GM12878 (cell line): ENCODE measurements around the gene LEMD2. TPM values are rescaled to one million over a fixed set of nuclear protein-coding genes. Genes with fewer than 3 reads are reported as not detected.

Source experiments
- ATAC-seq: fragments of 200-7000 bp; cut with Tn5 transposase; 3 replicates; pipeline ENCODE4 v1.9.1; 2020; ENCODE audit warnings: mild to moderate bottlenecking, moderate library complexity
- BruUV-seq: library from RNA; stranded (reverse); fragments of 400-500 nt; replicated peaks from 2 replicates; lab custom pipeline; 2021; lab: Mats Ljungman, UMichigan
- CTCF ChIA-PET: fragments of 300-600 bp; sonication (Branson Sonifier 250); formaldehyde crosslinking; extraction: SDS; loops from one replicate; lab custom pipeline; 2021; ENCODE audit warnings: inconsistent platforms; lab: Yijun Ruan, JAX
- POLR2A ChIA-PET: fragments of 350-600 bp; formaldehyde crosslinking; extraction: SDS; loops from one replicate; lab custom pipeline; 2021; ENCODE audit warnings: inconsistent platforms; lab: Charles Lee
- RAD21 ChIA-PET: fragments of 300-600 bp; sonication (Branson Sonifier 250); formaldehyde crosslinking; loops from one replicate; lab custom pipeline; 2023; ENCODE audit warnings: antibody characterized with exemption; ENCODE audit not compliant: unreplicated experiment; lab: Charles Lee
- SMC1A ChIA-PET: fragments of 300-600 bp; sonication (Branson Sonifier 250); formaldehyde crosslinking; loops from one replicate; lab custom pipeline; 2023; ENCODE audit not compliant: unreplicated experiment, uncharacterized antibody; lab: Charles Lee
- DNase-seq: peaks from one replicate; pipeline ENCODE4 v3.0.0-alpha.2; 2011; ENCODE audit warnings: low read depth, low spot score
- FAIRE-seq: peaks from 3 replicates; lab custom pipeline; 2011; peaks lifted over from hg19 to GRCh38; lab: Jason Lieb, UNC
- H2AFZ ChIP-seq: 2 replicates; pipeline ENCODE4 v1.6.0; 2011; ENCODE audit warnings: low read depth, low read length, control low read depth; ENCODE audit not compliant: control insufficient read depth
- H3K27ac ChIP-seq: 2 replicates; pipeline ENCODE4 v1.5.1; 2011; ENCODE audit warnings: control low read depth; ENCODE audit not compliant: control insufficient read depth, insufficient read depth
- H3K27me3 ChIP-seq, 2 experiments: replicated peaks in 1 of 2; 2 replicates each; pipeline versions ENCODE4 v1.6.0 to v1.6.1; 2011; ENCODE audit warnings: low read length in 1 of 2; ENCODE audit not compliant: control insufficient read depth in 2 of 2, insufficient read depth in 2 of 2
- H3K36me3 ChIP-seq, 2 experiments: 2 replicates each; pipeline ENCODE4 v1.5.1; 2011; ENCODE audit warnings: low read length in 1 of 2; ENCODE audit not compliant: control insufficient read depth in 2 of 2, insufficient read depth in 2 of 2
- H3K4me1 ChIP-seq: 2 replicates; pipeline ENCODE4 v1.6.1; 2011; ENCODE audit warnings: mild to moderate bottlenecking, low read length, moderate library complexity, mixed read lengths; ENCODE audit not compliant: control insufficient read depth, insufficient read depth
- H3K4me2 ChIP-seq: 2 replicates; pipeline ENCODE4 v1.6.0; 2011; ENCODE audit warnings: control low read depth; ENCODE audit not compliant: control insufficient read depth, insufficient read depth
- H3K4me3 ChIP-seq: fragments of 200-600 bp; sonication (generic); 2 replicates; pipeline ENCODE4 v1.5.1; 2016
- H3K79me2 ChIP-seq: 2 replicates; pipeline ENCODE4 v1.6.0; 2011; ENCODE audit warnings: low read length; ENCODE audit not compliant: control insufficient read depth, insufficient read depth
- H3K9ac ChIP-seq: 2 replicates; pipeline ENCODE4 v1.8.0; 2011; ENCODE audit warnings: low read length, control low read depth, mixed read lengths; ENCODE audit not compliant: control insufficient read depth, insufficient read depth
- H3K9me3 ChIP-seq: replicated peaks from 3 replicates; pipeline ENCODE4 v1.5.1; 2011; ENCODE audit warnings: mild to moderate bottlenecking, low read length; ENCODE audit not compliant: control insufficient read depth, insufficient read depth
- H4K20me1 ChIP-seq: 2 replicates; pipeline ENCODE4 v1.6.0; 2011; ENCODE audit not compliant: control insufficient read depth, insufficient read depth
- EED ChIP-seq: sonication (generic); IDR thresholded peaks from 2 replicates; pipeline ENCODE4 v1.6.1; 2016; ENCODE audit warnings: antibody characterized with exemption, low read depth
- RAD21 ChIP-seq: IDR thresholded peaks from 2 replicates; pipeline ENCODE4 v1.6.1; 2011; ENCODE audit warnings: mild to moderate bottlenecking, low read depth, low read length, moderate library complexity; ENCODE audit not compliant: insufficient read depth
- SMC3 ChIP-seq: IDR thresholded peaks from 2 replicates; pipeline ENCODE4 v1.6.1; 2011; ENCODE audit warnings: low read length, improper control_type of control experiment, borderline replicate concordance
- STAT3 ChIP-seq: IDR thresholded peaks from 2 replicates; pipeline ENCODE4 v1.6.1; 2011; ENCODE audit warnings: low read depth, low read length, improper control_type of control experiment
- USF1 ChIP-seq: IDR thresholded peaks from 2 replicates; pipeline ENCODE4 v1.6.1; 2011; ENCODE audit warnings: borderline replicate concordance, low read depth, mild to moderate bottlenecking, moderate library complexity, mixed read lengths, low read length; ENCODE audit not compliant: insufficient read depth; ENCODE audit errors: extremely low read length
- ZNF274 ChIP-seq: IDR thresholded peaks from one replicate; pipeline ENCODE4 v1.8.0; 2011; ENCODE audit not compliant: insufficient read length, insufficient read depth
- WGBS: methylation state at CpG from one replicate; pipeline ENCODE4 v1.1.6; 2016; ENCODE audit warnings: low lambda C conversion rate; ENCODE audit not compliant: insufficient replicate concordance, insufficient coverage; ENCODE audit errors: missing lambda C conversion rate; 5-methylcytosine and 5-hydroxymethylcytosine counted together
- in situ Hi-C: fragments of 300-500 bp; cut with MboI; formaldehyde crosslinking; loops from 9 replicates; pipeline ENCODE4 v1.14.3; 2018; ENCODE audit warnings: mixed read lengths
- intact Hi-C: fragments of 100-400 bp; cut with micrococcal nuclease; formaldehyde crosslinking; loops from one replicate; pipeline ENCODE4 v1.14.2; 2022; ENCODE audit not compliant: unreplicated experiment
- polyA plus RNA-seq, 11 experiments: library from polyadenylated mRNA; depleted of rRNA in 4 of 11; unstranded in 6 of 11; stranded (reverse) in 5 of 11; fragments of >200 nt; fragmentation: Nextera tagmentation in 4 of 11; fragmentation: Illumina TruSeq in 1 of 11; extraction: Ambion mirVana in 4 of 11; extraction: Trizol in 1 of 11; gene quantifications; 1 replicate in 1 of 11; 2 replicates in 10 of 11; pipeline versions ENCODE4 v1.2.1 to v1.2.3, GENCODE V29; 2011 to 2016; ENCODE audit warnings: inconsistent platforms in 2 of 11, missing spikeins in 2 of 11, low read depth in 1 of 11
- total RNA-seq, 4 experiments: library from RNA; depleted of rRNA in 3 of 4; stranded (reverse); fragments of >200 nt in 3 of 4; fragmentation: Illumina TruSeq in 1 of 4; extraction: Trizol in 1 of 4; gene quantifications; 2 replicates each; pipeline versions ENCODE4 v1.2.1 to v1.2.3, GENCODE V29; 2013 to 2021
- TF ChIP-seq, protein P1 (sequence below), 3 experiments: IDR thresholded peaks in 2 of 3; conservative IDR thresholded peaks in 1 of 3; 2 replicates each; pipeline ENCODE4 v1.5.1; 2011; ENCODE audit warnings: low read depth in 3 of 3, low read length in 3 of 3, mild to moderate bottlenecking in 3 of 3, control low read depth in 2 of 3, moderate library complexity in 2 of 3, inconsistent platforms in 1 of 3, mixed read lengths in 1 of 3; ENCODE audit not compliant: control insufficient read depth in 2 of 3, insufficient read depth in 1 of 3; ENCODE audit errors: extremely low read depth in 1 of 3

Gene LEMD2
- total and polyA plus RNA-seq, 10 of the 15 experiments (the other 5 are each of a cell fraction or from before 2014, with no cell fraction given) = 0.45 to 47.1 (median 22.8) TPM

DNA sequence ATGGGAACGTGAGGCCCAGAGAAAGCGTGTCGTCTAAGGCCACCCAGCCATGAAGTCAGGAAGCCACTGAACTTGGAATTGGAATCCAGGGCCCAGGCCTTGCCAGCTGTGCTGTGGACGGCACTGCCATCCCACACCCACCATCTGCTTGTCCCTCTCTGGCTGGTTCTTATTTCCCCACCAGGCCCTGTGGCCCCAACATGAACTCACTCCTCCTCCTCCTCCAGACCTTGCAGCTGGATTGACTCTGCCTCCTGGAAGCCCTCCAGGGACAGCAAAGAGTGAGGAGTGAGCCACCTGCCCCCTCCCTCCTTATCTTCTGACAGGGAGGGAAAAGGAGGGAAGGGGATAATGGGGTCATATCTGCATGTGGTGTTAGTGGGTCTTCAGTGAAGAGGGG is 26.2 kb downstream of the LEMD2 start:
- no peak for DNase-seq
- TF ChIP-seq EED = no peak
- ChIA-PET RAD21 (no interaction called here), POLR2A (no interaction called here), SMC1A (no interaction called here), CTCF (interaction anchor here (1.1 to 4.0 kb wide), 2 partner anchors 51 to 177 kb away, joined by 6 to 15 read pairs; partner anchors contain the start of gene UQCC2)
- no peak for ATAC-seq
- Histone ChIP-seq H4K20me1 (no peaks in the 10 kb centered on the region), H3K4me1 (no peaks in the 10 kb centered on the region), H3K4me2 (no peak overlapping the region), H3K9ac (no peak overlapping the region), H3K27ac (no peak overlapping the region), H3K79me2 (no peaks in the 10 kb centered on the region), H3K36me3 (no peaks in the 10 kb centered on the region), H3K9me3 (no peaks in the 10 kb centered on the region), H3K27me3 (no peaks in the 10 kb centered on the region; a peak in 1 of 4 replicates), H3K4me3 (no peak overlapping the region), H2AFZ (no peak overlapping the region)
- 30% methylated on average over 4 of the region's 4 CpGs for WGBS
- intact Hi-C loops = no loop called here
- in situ Hi-C loops = no loop called here
- no peak for FAIRE-seq
- BruUV-seq = no TSS peak

- BruUV-seq = no TSS peak
- no peak overlapping the region for H3K9ac ChIP-seq
- no peak overlapping the region for H2AFZ ChIP-seq
- ChIA-PET RAD21 (interaction anchor here (0.6 kb wide), 1 partner anchor 172 kb away, joined by 3 read pairs; no protein-coding TSS in a partner anchor), POLR2A (interaction anchor here (0.7 kb wide), 1 partner anchor 392 kb away, joined by 3 read pairs; no protein-coding TSS in a partner anchor), SMC1A (interaction anchor here (1.0 kb wide), 1 partner anchor 51 kb away, joined by 3 read pairs; the partner anchor contains the start of gene UQCC2), CTCF (interaction anchor here (1.1 to 4.0 kb wide), 5 partner anchors 17 to 176 kb away, joined by 4 to 15 read pairs (median 6); partner anchors contain the start of gene UQCC2)
- WGBS = 12% methylated on average over 7 of the region's 7 CpGs
- in situ Hi-C loops = no loop called here
- TF ChIP-seq USF1 (no peak), STAT3 (no peak), SMC3 (peak; percentile 59; the same call in 1 of the 2 replicates), RAD21 (peak; percentile 56), ZNF274 (no peak)
- TF ChIP-seq, protein P1, sequence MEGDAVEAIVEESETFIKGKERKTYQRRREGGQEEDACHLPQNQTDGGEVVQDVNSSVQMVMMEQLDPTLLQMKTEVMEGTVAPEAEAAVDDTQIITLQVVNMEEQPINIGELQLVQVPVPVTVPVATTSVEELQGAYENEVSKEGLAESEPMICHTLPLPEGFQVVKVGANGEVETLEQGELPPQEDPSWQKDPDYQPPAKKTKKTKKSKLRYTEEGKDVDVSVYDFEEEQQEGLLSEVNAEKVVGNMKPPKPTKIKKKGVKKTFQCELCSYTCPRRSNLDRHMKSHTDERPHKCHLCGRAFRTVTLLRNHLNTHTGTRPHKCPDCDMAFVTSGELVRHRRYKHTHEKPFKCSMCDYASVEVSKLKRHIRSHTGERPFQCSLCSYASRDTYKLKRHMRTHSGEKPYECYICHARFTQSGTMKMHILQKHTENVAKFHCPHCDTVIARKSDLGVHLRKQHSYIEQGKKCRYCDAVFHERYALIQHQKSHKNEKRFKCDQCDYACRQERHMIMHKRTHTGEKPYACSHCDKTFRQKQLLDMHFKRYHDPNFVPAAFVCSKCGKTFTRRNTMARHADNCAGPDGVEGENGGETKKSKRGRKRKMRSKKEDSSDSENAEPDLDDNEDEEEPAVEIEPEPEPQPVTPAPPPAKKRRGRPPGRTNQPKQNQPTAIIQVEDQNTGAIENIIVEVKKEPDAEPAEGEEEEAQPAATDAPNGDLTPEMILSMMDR (IDR thresholded peaks at IDR 0.05 in 2 of 3, conservative IDR thresholded peaks at IDR 0.05 in 1 of 3; ENCODE audit: control insufficient read depth in 2 of 3, extremely low read depth in 1 of 3, insufficient read depth in 1 of 3, low read depth in 3 of 3, low read length in 3 of 3) = peak; percentile 68 to 71 (median 68)
- FAIRE-seq (no peak), DNase-seq (no peak), ATAC-seq (peak; percentile 90)
- no peaks in the 10 kb centered on the region for H3K36me3 ChIP-seq
- no peaks in the 10 kb centered on the region for H3K9me3 ChIP-seq
- no peak overlapping the region for H3K4me2 ChIP-seq
- H4K20me1 ChIP-seq = no peaks in the 10 kb centered on the region
- intact Hi-C loops = no loop called here
- no peak overlapping the region for H3K27ac ChIP-seq
- no peak overlapping the region for H3K4me3 ChIP-seq
- H3K4me1 ChIP-seq = no peaks in the 10 kb centered on the region
- no peaks in the 10 kb centered on the region for H3K79me2 ChIP-seq
- H3K27me3 ChIP-seq = no peaks in the 10 kb centered on the region; a peak in 1 of 4 replicates
Observed at GRCh38 chr6:33761922-33762629, 26.9 kb downstream of the LEMD2 start.
